ENCODE measurements around the gene SLC12A4.

DNA sequence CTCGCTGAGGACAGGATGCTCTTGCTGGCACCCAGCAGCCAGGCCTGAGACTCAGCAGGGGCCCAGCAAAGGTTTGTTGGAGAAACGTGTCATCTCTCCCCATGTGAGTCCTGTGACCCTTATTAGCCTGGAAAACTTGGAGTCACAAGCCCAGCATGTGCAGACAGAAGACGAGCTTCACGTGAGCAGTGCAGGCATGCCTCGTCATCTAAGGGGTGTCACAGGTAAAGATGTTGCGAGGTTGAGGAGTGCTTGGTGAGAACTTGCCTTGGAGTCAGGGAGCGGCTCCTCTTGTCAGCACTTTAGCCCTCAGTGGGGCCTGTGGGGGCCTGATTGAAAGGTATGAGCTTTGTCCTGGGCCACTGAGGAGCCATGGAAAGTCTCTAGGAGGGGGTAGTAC, 34.6 kb downstream of the SLC12A4 start:
- TF ChIP-seq, protein P1, sequence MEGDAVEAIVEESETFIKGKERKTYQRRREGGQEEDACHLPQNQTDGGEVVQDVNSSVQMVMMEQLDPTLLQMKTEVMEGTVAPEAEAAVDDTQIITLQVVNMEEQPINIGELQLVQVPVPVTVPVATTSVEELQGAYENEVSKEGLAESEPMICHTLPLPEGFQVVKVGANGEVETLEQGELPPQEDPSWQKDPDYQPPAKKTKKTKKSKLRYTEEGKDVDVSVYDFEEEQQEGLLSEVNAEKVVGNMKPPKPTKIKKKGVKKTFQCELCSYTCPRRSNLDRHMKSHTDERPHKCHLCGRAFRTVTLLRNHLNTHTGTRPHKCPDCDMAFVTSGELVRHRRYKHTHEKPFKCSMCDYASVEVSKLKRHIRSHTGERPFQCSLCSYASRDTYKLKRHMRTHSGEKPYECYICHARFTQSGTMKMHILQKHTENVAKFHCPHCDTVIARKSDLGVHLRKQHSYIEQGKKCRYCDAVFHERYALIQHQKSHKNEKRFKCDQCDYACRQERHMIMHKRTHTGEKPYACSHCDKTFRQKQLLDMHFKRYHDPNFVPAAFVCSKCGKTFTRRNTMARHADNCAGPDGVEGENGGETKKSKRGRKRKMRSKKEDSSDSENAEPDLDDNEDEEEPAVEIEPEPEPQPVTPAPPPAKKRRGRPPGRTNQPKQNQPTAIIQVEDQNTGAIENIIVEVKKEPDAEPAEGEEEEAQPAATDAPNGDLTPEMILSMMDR (IDR thresholded peaks at IDR 0.05), result no peak
- TF ChIP-seq POLR2A (IDR thresholded peaks at IDR 0.05; ENCODE audit: low read depth) (no peak), POLR2AphosphoS5 (IDR thresholded peaks at IDR 0.05) (no peak), EP300 (IDR thresholded peaks at IDR 0.05) (no peak)
